GM21447 (cell line): ENCODE results near the gene PPFIA2.
"Not testable (repeated sequence)": the region's sequence is repeated elsewhere in the genome, so short reads cannot be mapped to it uniquely, and the experiment has no call there.

Experiments used
- ATAC-seq: cut with Tn5 transposase; IDR thresholded peaks from one replicate; pipeline ENCODE4 v1.9.1; 2021; ENCODE audit not compliant: unreplicated experiment

PPFIA2 gene

GRCh38 chr12:81216739-81217138, 542.4 kb downstream of the PPFIA2 start:
- no peak for ATAC-seq

GRCh38 chr12:81212996-81213696, 546.0 kb downstream of the PPFIA2 start:
- no peak for ATAC-seq

- ATAC-seq: no peak
Observed at GRCh38 chr12:81211306-81211705, 547.8 kb downstream of the PPFIA2 start.

DNA sequence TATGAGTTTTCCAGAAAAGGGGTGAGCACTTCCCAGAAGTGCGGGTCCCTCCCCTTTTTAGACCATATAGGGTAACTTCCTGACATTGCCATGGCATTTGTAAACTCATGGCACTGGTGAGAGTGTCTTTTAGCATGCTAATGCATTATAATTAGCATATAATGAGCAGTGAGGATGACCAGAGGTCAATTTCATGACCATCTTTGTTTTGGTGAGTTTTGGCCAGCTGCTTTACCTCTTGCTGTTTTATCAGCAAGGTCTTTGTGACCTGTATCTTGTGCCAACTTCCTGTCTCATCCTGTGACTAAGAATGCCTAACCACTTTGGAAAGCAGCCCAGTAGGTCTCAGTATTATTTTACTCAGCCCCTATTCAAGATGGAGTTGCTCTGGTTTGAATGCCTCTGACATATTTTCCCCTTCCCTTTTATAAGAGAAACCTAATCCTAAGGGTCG, 549.4 kb downstream of the PPFIA2 start:
- ATAC-seq: not testable (repeated sequence)

- no peak for ATAC-seq
Observed at GRCh38 chr12:81209012-81209411, 550.1 kb downstream of the PPFIA2 start.

- no peak for ATAC-seq
Observed at GRCh38 chr12:81208187-81208911, 550.8 kb downstream of the PPFIA2 start.
